Ectodermal cell (in vitro differentiated cells): ENCODE measurements around the gene GMPR2.

Experiments
- H3K27ac ChIP-seq: 2 replicates; pipeline ENCODE4 v1.7.0; 2013; ENCODE audit warnings: mild to moderate bottlenecking, low read depth, low read length; ENCODE audit not compliant: insufficient read depth, poor library complexity, severe bottlenecking
- H3K27me3 ChIP-seq: 2 replicates; pipeline ENCODE4 v1.7.0; 2013; ENCODE audit warnings: mild to moderate bottlenecking, low read length; ENCODE audit not compliant: insufficient read depth, control insufficient read depth, poor library complexity, severe bottlenecking
- H3K36me3 ChIP-seq: one replicate; pipeline ENCODE4 v1.7.0; 2013; ENCODE audit warnings: low read length; ENCODE audit not compliant: control insufficient read depth, insufficient read depth
- H3K4me1 ChIP-seq: one replicate; pipeline ENCODE4 v1.7.0; 2013; ENCODE audit warnings: low read length; ENCODE audit not compliant: control insufficient read depth, insufficient read depth
- H3K4me3 ChIP-seq: 2 replicates; pipeline ENCODE4 v1.7.0; 2013; ENCODE audit warnings: low read depth, low read length, control low read depth; ENCODE audit not compliant: insufficient read depth
- H3K9me3 ChIP-seq: 2 replicates; pipeline ENCODE4 v1.7.0; 2013; ENCODE audit warnings: mild to moderate bottlenecking, low read length, moderate library complexity; ENCODE audit not compliant: control insufficient read depth
- WGBS, 2 experiments: methylation state at CpG; one replicate each; pipeline ENCODE4 v1.1.7; 2013; ENCODE audit warnings: missing lambda C conversion rate in 2 of 2; 5-methylcytosine and 5-hydroxymethylcytosine counted together

The GMPR2 gene

DNA sequence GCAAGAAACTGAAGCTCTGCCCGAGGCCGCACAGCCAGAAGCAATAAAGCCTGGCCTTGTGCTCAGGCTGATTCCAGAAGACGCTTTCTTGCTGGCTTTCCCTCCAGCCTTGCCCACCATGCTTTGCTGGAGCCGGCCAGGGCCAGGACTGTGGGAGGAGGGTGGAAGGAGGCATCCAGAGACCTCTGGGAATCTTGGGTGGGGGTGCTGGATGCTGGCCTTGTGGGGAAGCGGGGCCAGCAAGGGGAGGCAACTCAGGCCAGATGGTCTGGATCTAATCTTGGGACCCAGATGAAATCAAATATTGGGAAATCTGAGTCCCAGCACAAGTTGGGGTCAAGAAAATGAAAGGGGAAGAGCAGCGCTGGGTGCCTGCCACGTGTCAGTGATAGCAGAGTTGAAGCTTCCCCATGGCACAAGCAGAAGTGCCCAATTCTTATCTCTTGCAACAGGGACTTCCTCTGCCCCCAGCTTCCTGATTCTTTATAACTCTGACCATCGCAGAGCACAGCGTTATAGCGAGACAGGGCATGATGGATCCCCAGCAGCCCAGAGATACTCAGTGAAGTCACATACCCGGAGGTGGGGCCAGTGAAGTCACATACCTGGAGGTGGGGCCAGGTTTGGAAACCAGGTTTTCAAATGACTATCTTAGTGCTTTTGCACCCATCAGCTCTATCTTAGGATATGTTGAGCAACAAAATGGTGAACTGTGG, 45.0 kb downstream of the GMPR2 start:
- 92 to 95% methylated on average over 11 of the region's 11 CpGs for WGBS, 2 experiments
- Histone ChIP-seq H3K36me3 (no peaks in the 10 kb centered on the region), H3K9me3 (no peaks in the 10 kb centered on the region), H3K4me3 (no peak overlapping the region), H3K4me1 (no peaks in the 10 kb centered on the region), H3K27me3 (no peaks in the 10 kb centered on the region), H3K27ac (no peak overlapping the region)

DNA sequence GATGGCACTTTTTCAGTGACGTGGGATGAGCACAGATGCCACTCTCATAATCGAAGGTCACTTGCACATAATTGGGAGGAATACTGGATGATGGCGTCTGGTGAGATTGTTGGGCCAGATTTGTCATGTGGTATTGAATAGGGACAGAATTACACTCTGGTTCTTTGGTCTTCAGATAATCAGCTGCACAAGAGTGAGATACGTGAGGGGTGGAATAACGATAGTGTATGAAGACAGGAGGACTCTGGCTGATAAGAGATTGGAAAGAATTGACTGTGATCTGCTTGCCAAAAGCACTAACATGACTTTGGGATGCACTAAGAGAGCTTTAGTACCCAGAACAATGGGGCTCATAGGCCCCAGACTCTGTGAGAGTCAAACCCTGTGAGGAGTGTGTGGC, 45.7 kb downstream of the GMPR2 start:
- Histone ChIP-seq H3K4me3 (no peak overlapping the region), H3K27me3 (no peaks in the 10 kb centered on the region), H3K27ac (no peak overlapping the region), H3K36me3 (no peaks in the 10 kb centered on the region), H3K9me3 (no peaks in the 10 kb centered on the region), H3K4me1 (no peaks in the 10 kb centered on the region)
- 95% methylated on average over 5 of the region's 5 CpGs for WGBS, 2 experiments

DNA sequence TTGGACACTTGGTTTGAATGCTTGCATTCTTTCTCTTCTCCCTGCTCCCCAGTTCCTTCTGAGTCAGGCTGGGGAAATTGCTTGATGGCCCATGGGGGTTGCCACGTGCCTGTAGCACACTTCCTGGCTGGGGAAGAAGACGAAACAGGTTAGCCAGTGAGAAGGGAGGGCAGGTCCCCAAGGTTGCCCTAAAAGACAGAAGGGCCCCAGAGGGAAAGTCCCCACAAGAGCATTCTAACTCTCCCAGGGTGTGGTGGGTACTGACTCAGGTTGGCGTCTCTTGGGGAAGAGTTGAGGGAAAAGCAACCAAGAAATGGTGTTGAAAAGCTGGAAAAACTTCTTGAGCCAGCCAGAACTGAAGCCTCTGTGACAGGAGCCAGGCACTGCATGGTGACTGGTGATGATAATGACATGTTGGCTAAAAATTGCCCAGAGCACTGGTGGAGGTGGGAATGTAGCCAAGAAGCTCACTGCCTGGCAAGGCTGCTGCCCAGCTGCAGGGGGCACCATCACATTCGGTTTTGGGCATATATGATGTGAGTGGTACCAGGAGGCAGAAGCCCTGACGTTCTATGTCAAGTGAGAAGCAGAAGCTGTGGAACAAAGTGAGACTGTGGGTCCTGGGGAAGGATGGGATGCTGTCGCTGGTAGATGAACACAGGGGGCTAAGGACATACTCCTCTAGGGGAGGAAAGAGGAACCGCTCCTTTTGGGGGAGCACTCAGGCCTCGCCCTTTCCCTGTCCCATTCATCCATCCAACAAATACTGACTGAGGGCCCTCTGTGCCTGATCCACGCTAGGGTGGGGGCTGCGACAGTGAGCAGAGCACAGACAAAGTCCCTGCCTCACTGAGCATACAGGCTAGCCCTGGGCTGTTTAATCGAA, 46.8 kb downstream of the GMPR2 start:
- H3K4me1 ChIP-seq, result no peaks in the 10 kb centered on the region
- WGBS, 2 experiments, result 89 to 90% methylated on average over 11 of the region's 11 CpGs
- no peak overlapping the region for H3K27ac ChIP-seq
- H3K4me3 ChIP-seq, result no peak overlapping the region
- H3K9me3 ChIP-seq, result no peaks in the 10 kb centered on the region
- H3K27me3 ChIP-seq, result no peaks in the 10 kb centered on the region
- no peaks in the 10 kb centered on the region for H3K36me3 ChIP-seq

DNA sequence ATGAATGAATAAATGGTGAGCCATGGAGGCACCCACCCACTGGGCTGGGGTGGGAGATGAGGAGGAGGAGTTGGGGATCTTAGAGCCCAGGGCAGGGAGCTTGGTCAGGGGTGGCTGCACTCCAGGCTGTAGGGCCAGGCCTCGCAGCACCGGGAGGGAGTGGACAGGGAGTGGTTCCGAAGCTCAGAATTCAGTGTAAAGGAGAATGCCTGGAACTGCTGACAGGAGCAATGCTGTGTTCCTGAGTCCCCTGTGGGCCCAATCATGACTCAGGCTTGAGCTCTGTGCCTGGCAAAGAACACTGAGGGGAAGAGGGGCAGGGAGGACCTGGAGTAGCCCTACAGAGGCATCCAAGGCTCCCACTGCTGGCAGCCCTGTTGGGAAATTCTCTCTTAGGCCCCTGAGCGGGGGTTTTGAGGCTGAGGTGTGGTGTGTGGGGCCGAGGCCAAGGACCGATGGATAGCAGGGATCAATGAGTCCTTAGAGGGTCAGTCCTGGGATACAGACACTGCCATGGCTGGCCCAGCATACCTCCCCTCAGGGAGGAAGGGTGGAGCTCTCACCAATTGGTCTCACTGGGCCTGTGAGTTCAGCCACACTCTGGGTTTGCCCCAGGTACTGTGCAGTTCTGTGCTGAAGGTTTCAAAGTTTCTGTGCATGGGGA, 48.2 kb downstream of the GMPR2 start:
- Histone ChIP-seq H3K4me3 (no peak overlapping the region), H3K9me3 (no peaks in the 10 kb centered on the region), H3K27ac (no peak overlapping the region), H3K4me1 (no peaks in the 10 kb centered on the region), H3K27me3 (no peaks in the 10 kb centered on the region), H3K36me3 (no peaks in the 10 kb centered on the region)
- 94% methylated on average over 6 of the region's 6 CpGs for WGBS, 2 experiments

DNA sequence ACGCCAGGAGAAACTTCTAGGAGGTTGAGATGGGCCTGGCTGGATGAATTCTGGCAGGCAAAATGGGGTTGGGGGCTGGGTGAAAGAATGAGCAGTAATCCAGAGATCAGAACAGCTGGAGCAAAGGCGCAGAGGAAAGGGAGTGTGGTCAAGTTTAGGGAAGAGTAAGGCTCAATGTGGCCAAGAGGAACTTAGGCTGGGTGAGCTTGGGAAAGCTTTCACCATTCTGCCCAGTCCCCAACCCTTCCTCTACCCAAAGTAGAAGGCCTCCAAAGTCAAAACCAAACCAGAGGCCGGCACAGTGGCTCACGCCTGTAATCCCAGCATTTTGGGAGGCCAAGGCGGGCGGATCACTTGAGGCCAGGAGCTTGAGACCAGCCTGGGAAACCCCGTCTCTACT, 48.9 kb downstream of the GMPR2 start:
- H3K4me1 ChIP-seq, result no peaks in the 10 kb centered on the region
- H3K27me3 ChIP-seq, result no peaks in the 10 kb centered on the region
- H3K4me3 ChIP-seq, result no peak overlapping the region
- H3K9me3 ChIP-seq, result no peaks in the 10 kb centered on the region
- H3K36me3 ChIP-seq, result no peaks in the 10 kb centered on the region
- 88 to 93% methylated on average over 7 of the region's 7 CpGs for WGBS, 2 experiments
- H3K27ac ChIP-seq, result no peak overlapping the region

DNA sequence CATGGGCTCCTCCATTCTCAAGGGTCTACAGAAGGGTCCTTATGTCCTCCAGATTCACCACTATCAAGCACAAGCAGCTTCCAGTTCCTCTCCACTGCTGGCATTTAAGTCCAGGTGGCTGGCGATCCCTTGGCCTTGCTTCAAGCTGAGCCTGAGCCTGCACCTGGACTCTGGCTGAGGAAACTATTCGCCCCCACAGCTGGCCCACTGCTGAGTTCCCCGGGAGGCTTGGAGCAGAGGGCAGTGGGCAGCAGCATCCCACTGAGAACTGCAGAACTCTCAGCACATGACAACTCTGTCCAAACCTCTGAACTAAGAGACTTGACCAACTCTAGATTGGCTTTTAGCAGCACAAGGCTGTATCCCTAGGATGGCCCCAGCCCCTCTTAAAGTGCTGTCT, 50.0 kb downstream of the GMPR2 start:
- Histone ChIP-seq H3K27ac (no peak overlapping the region), H3K9me3 (no peaks in the 10 kb centered on the region), H3K4me3 (no peak overlapping the region), H3K36me3 (no peaks in the 10 kb centered on the region), H3K4me1 (no peaks in the 10 kb centered on the region), H3K27me3 (no peaks in the 10 kb centered on the region)
- WGBS, 2 experiments, result 85% methylated on average over 3 of the region's 3 CpGs

DNA sequence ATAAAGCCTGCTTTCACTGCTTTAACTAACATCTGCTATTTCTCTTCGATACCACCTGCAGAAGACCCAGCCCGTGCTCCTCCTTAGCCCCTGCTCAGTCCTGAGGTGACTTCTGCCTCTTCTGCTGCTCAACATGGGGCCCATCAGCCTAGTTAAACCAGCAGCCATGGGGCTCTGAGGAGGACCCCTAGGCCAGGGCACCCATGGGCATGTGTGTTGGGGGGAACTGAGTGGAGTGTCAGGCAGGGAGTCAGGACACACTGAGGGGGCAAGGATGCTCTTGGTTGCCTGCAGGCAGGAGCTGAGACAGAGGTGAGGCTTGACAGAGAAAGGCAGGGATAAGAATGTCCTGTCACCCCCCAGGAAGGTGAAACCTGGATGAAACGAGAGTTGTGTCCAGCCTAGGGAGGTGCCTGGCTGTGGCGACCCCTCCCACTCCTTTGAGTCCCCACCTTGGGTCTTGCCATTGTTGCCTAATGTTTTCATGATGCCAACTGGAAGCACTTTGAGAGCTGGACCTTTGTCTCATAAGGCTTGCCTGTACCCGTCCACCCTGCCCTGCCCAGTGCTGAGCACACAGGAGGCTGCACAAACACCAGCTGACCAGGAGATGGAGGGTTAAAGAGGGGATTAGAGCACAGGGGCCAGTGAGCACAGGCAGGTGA, 51.2 kb downstream of the GMPR2 start:
- Histone ChIP-seq H3K36me3 (no peaks in the 10 kb centered on the region), H3K4me1 (no peaks in the 10 kb centered on the region), H3K9me3 (no peaks in the 10 kb centered on the region), H3K4me3 (no peak overlapping the region), H3K27ac (no peak overlapping the region), H3K27me3 (no peaks in the 10 kb centered on the region)
- 89 to 90% methylated on average over 5 of the region's 5 CpGs for WGBS, 2 experiments

DNA sequence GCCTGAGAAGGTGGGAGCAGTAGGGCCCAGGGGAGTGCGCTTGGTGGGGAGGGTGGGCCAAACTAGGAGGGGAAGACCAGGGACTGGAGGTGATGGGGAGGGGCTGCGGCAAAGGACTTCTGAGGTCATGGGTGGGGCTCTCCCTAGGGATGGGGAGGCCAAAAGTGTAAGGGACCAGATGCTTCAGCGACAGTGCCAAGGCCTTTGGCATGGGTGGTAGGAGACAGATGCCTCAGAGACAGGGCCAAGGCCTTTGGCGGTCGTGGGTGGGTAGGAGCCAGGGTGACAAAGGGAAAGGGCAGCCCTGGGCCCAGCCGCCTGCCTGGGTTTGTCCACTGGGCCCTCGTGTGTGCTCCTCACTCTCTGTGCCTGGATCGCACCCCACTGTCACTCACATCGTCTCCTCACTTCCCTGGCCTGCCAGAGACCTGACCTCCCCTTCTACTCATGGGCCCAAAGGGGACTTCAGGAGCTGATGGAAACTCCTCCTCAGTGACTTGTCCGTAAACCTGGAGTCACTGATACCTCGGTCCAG, 51.8 kb downstream of the GMPR2 start:
- no peaks in the 10 kb centered on the region for H3K27me3 ChIP-seq
- H3K4me1 ChIP-seq, result no peaks in the 10 kb centered on the region
- H3K27ac ChIP-seq, result no peak overlapping the region
- no peak overlapping the region for H3K4me3 ChIP-seq
- H3K36me3 ChIP-seq, result no peaks in the 10 kb centered on the region
- WGBS, 2 experiments, result 82 to 83% methylated on average over 11 of the region's 11 CpGs
- no peaks in the 10 kb centered on the region for H3K9me3 ChIP-seq

DNA sequence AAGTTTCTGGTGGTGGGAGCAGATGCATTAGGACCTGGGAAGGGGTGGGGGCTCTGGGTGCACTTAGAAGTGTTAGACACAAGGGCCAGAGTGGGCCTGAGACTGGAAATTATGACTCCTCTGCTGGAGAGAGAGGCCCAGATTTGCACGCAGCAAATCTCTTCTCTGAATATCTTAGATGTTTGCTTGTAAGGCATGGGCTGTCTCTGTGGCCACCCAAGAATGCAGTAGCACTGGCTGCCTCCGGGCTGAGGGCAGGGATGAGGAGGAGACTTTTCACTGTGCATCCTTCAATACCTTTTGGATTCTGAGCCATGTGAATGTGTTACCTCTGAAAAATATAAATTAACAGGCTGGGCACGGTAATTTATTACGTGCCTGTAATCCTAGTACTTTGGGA, 52.6 kb downstream of the GMPR2 start:
- Histone ChIP-seq H3K4me3 (no peak overlapping the region), H3K36me3 (no peaks in the 10 kb centered on the region), H3K4me1 (no peaks in the 10 kb centered on the region), H3K27me3 (no peaks in the 10 kb centered on the region), H3K27ac (no peak overlapping the region), H3K9me3 (no peaks in the 10 kb centered on the region)
- WGBS, 2 experiments, result 92 to 95% methylated on average over 4 of the region's 4 CpGs
